GM12865 (cell line): ENCODE results near the gene THSD4.

ENCODE experiments used
- DNase-seq: peaks from one replicate; pipeline ENCODE4 v3.0.0; 2010; ENCODE audit warnings: low read depth
- H3K4me3 ChIP-seq: 2 replicates; pipeline ENCODE4 v1.5.1; 2011; ENCODE audit warnings: mild to moderate bottlenecking, low read depth, low read length, control low read depth
- CTCF ChIP-seq: IDR thresholded peaks from 2 replicates; pipeline ENCODE4 v1.5.1; 2011; ENCODE audit warnings: low read length, control low read depth, low read depth, inconsistent platforms; ENCODE audit not compliant: insufficient read depth; ENCODE audit errors: missing control alignments

THSD4 gene

GRCh38 chr15:71451130-71451529 lies 335.9 kb downstream of the THSD4 start:
- no peak overlapping the region for H3K4me3 ChIP-seq
- TF ChIP-seq CTCF, result no peak
- no peak for DNase-seq

DNA sequence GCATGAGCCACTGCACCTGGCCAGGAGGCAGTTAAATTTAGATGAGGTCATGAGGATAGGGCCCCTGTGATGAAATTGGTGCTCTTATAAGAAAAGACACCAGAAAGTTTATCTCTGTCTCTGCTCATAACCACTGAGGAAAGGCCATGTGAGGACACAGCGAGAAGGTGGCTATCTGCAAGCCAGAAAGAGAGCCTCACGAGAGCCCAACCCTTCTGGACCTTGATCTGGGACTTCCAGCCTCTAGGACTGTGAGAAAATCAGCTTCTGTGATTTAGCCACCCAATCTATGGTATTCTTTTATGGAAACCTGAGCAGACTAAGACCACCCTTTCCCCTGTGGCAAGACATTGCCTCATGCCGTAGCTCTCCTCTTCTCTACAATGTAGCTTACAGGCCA lies 337.6 kb downstream of the THSD4 start:
- no peak overlapping the region for H3K4me3 ChIP-seq
- TF ChIP-seq CTCF, result no peak
- no peak for DNase-seq

DNA sequence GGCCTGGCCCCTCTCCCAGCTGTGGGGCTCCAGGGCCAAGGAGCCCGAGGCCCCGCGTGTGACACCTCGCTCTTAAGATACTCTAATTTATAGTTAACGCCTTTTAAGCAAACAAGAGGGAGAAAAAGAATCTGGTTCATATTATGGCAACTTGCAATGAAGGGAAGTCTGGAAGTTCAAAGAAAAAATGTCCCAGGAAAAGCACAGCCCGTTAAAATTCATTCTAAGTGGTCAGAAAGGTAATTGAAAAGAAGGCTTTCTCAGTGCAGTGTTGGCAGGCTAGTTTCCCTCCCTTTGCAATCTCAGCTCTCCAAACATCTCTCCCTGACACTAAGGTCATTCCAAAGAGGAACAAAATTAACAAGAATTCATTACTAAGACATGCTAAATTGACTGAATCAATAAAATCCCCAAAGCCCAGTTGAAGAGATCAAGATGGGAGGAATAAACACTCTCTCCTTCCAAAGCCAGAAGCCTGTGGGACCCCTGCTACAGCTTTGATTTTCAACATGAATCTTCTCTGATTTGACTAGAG lies 339.3 kb downstream of the THSD4 start:
- TF ChIP-seq CTCF, result no peak
- H3K4me3 ChIP-seq, result no peak overlapping the region
- DNase-seq, result no peak

- H3K4me3 ChIP-seq, result no peak overlapping the region
- TF ChIP-seq CTCF, result no peak
- DNase-seq, result no peak
Observed at GRCh38 chr15:71455107-71455506, 339.8 kb downstream of the THSD4 start.

DNA sequence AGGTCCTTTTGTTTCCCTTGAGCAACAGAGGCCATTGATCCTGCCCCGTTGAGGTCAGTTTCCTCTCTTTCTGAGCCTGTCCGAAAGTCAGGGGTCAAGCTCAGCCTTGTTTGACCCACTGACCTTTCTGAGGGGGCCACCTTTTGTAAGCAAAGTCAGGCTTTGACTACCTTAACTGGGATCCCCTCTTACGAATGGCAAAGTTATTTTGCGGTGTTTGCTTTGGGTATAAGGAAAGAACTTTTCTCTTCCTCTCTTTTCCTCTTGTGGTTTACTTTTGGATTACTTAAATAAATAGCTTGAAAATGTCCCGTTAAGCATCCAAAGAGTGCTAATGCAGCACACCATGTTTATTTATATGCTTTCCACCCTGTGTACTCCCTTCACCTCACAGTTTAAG lies 340.6 kb downstream of the THSD4 start:
- TF ChIP-seq CTCF, result no peak
- H3K4me3 ChIP-seq, result no peak overlapping the region
- DNase-seq, result no peak

DNA sequence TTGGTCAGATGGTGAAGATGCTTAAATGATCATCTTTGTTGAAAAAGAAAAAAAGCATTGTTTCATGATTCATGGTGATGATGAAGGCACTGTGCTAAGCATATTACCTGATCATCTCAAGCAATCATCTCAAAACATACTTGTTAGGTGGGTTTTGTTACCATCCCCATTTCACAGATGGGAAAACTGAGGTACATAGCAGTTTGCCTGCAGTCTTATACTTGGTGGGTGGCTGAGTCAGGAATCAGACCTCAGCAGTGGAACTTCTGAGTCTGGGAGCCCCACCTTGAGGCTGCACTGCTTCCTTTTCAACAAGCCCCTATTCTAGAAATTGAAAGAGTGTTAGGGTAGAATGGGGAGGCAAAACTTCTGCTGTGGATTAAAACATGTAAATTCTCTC lies 341.1 kb downstream of the THSD4 start:
- no peak for DNase-seq
- TF ChIP-seq CTCF, result no peak
- H3K4me3 ChIP-seq, result no peak overlapping the region

DNA sequence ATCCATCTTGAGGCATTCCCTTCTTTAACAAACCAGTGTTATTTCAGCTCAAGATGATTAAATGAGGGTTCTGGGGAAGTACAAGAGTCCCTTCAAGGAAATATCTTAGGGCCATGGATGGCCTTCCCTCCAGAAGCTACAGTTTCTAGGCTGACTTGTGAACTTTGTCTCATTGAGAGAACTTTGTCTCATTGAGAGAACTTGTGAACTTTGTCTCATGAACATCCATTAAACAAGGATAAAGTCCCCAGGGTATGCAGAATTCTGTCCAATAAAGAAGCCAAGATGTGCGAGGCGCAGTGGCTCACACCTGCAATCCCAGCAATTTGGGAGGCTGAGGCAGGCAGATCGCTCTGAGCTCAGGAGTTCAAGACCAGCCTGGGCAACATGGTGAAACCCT lies 341.5 kb downstream of the THSD4 start:
- no peak overlapping the region for H3K4me3 ChIP-seq
- TF ChIP-seq CTCF, result no peak
- DNase-seq, result no peak
